Measurements from ENCODE around the gene TCF20.
A peak's percentile ranks its signal among the peaks of the same experiment; 100 is the strongest.

The TCF20 gene

DNA sequence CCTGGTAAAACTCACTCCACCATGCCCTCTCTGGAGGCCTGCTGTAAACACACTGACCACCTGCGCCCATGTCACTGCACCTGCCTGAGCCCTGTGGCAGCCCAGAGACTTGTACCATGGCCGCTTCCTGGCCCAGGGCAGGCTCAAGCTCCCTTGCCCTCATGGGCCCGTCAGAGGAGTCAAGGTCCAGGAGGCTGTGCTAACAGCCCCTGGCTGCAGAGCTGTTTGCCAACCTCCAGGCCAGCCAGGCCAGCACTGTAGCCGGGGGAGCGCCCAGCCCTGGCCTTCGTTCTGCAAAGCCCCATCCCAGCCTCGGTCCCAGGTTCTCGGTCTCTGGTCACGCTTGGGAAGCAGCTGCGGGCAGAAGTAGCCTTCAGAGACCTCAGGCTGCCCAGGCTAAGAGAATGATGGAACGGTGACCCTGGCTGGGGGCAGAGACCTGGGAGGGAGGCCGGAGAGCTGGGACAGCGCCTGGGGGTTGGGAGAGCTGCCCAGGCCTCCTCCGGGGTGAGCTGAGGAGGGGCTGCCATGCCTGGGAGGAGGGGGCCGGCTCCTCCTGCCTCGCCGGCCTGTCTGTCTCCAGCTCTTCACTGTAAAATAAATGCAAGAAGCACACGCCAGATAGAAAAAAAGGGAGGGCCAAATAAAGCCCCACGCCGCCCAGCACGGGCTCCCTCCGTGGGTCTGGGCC, 11.9 kb upstream of the TCF20 start:
- DNase-seq (ENCODE audit: low read depth in 2 of 2, low spot score in 1 of 2): no peak

DNA sequence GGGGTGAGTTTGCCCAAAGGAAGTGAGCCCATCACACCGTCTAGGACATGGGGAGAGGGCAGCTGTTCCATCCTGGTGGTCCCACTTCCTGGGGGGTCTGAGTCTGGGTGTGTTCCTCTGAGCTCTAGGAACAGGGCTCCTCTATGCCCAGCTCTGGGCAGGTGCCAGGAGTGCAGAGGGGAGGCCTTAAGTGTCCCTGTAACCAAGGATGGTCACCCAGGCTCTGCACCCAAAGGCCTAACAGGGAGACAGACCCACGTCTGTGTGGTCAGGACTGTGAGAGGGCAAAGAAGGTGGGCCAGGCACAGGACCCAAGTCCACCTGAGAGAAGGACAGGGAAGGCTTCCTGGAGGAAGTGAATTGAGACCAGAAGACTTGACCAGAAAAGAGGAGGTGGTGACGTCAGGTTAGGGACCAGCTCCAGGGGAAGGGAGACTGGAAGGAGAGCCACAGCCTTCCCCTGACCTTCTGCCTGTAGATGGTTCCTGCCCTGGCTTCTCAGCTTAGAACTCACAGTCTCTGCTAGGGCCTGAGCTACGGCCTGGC, 11.3 kb upstream of the TCF20 start:
- DNase-seq (ENCODE audit: low read depth in 2 of 2, low spot score in 1 of 2): no peak

DNA sequence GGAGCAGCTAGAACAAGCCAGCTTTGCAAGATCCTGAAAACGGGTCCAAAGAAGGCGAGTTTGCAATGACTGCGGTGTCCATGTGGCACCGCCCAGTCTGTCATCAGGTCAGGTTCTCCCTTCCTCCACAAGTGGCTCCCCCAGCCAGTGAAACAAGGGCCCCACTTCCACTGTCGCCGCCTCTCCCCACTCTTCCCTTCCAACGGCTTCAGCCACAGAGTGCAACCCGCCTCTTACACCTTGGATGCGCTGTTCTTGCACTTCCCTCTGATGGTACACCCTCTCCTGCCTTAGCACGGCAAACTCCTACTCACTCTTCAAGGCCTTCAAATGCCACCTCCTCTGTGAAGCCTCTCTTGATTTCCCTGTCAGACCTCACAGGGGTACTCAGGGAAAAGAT, 10.8 kb upstream of the TCF20 start:
- no peak for DNase-seq (ENCODE audit: low read depth in 2 of 2, low spot score in 1 of 2)

DNA sequence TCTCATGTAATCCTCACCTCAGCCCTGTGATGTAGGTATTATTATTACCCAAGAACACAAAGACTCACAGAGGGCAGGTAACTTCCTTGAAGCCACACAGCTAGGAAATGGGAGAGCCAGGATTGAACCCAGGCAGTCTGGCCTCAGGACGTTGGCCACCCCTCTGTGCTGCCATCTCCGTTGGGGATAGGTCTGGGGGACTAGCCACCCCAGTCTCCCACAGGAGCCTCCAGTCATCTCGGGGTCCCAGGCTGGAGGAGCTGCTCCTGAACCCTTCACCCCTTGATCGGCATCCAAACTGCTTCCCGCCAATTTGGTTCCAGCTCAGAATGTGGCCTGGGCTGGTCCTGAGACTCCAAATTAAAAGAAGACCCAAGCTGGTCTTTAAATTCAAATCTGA, 10.4 kb upstream of the TCF20 start:
- no peak for DNase-seq (ENCODE audit: low read depth in 2 of 2, low spot score in 1 of 2)

DNA sequence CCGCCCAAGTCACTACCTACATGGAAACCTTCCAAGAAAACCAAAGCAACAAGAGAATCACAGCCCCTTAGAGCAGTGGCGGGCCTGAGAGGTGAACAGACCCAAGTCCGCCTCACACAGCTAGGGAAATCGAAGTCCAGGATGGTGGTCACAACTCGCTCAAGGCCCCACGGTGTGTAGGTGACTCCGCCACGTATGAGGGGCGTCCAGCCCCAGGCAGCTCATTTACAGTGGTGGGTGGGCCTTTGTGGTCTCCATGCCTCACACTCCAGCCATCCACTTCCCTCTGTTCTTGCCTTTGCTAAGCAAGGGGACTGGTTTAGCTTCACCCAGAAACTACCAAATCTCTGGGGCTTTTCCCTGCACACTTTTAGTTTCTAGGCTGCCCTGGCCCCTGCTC, 9.7 kb upstream of the TCF20 start:
- DNase-seq (ENCODE audit: low read depth in 2 of 2, low spot score in 1 of 2): no peak

DNA sequence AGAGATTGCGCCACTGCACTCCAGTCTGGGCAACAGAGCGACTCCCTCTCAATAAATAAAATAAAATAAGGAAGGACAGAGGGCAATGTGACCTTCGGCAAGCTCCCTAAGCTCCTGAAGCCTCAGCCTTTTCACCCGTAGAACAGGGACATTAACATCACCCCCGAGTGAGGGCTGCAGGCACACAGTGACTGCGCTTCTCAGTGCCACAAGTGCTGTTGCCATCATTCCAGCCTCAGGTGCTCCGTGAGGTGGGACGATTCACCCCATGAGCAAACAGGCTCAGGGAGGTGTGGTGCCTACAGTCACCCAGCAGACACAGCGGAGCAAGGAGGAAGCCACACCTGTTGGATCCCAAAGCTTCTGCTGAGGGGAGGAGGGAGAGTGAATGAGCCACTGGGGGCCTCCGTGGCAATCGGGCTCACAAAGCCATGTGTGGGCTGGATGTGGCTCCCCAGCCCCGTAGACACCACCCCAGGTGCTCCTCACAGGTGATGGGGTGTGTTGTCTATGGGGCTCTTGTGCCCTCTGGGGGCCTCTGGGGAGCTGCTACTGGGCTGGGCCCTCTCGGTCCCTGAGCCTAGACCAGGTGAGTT, 9.1 kb upstream of the TCF20 start:
- no peak for DNase-seq (ENCODE audit: low read depth in 2 of 2, low spot score in 1 of 2)

DNA sequence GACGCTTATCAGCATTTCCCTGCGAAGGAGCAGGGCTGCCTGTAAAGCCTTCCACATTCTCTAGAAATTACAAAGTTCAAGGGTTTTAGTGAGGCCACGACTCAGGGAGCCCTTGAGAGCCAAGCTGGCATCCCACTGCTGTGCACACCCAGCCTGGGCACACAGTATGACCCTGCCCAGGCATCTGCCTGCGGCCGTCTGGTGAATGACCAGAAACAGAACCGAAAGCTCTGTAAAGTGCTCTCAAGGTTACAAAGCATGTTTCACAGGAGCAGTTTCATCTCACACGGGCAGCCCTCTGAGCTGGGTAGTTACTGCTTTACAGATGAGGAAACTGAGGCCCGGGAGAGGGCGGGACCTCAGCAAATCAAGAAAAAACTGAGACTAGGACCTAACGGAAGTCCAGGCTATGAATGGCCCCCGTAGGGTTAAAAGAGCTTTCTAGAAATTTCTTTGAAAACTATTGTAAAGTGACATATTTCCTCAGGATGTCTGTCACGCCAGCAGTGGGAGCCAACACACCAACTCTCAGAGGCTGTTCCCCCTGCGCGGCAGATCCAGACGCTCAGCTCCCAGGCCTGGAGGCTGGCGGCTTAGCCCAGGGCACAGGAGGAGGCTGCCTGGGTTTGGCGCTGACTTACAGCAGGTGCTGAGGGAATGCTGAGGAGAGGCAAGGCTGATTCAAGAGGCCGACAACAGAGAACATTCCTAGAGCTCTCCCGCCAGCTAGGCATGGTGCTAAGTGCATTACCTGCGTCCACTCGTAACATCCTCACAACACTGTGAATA, 7.7 kb upstream of the TCF20 start:
- DNase-seq (ENCODE audit: low read depth in 2 of 2, low spot score in 1 of 2): no peak

DNA sequence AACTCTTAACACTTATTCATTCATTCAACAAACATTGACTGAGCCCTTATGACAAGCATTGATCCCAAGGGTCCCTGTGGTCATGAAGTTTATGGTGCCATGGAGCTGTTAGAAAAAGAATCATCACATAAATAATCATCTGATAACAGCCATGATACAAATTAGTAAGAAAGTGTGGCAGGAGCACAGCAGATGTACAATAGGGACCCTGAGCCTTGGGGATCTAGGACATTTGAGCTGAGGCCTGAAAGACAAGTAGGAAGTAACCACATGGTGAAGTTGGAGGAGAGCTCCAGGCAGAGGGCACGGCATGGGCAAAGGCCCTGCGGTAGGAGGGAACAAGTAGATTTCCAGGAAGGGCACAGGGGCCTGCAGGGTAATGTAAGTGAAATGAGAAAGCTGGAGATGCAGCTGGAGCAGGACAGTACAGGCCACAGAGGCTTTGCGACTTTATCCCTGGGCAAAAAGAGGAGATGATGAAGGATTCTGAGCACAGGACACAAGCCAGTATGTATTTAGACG, 6.8 kb upstream of the TCF20 start:
- DNase-seq (ENCODE audit: low read depth in 2 of 2, low spot score in 1 of 2): no peak

DNA sequence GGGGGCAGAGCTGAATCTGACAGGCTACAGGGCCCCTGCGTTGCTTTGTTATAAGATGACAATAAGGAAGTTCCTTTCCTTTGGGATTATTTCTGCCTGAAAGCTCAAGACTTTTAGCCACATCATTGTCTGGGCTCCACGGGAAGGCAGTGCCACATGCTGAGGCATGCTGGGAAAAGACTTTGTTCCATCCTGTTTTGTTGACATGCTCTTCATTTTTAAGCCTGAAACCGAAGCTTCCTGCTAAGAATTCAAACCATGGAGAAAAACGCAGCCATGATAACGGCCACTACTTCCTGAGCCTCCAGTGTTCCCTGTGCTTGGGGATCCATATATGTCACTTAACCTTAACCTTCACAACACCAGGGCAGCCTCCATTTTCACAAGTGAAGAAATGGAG, 5.5 kb upstream of the TCF20 start:
- no peak for DNase-seq (ENCODE audit: low read depth in 2 of 2, low spot score in 1 of 2)

DNA sequence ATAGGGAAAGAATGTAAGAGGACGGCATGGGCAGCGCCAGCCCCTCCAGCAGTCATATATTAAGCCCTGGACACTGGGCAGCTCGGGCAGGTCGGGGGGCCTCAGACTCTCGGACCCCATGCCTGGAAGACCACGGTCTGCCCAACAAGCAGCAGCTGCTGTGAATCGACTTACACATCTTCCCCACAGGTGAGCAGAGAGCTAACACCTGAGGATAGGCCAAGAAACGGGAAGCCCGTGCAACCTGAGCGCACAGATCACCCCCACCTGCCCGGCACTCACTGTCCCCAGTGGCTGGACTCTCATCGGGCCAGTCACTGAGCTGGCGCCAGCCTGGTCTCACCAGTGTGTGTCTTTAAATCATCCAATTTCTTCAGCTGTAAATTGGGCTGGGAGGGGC, 4.7 kb upstream of the TCF20 start:
- no peak for DNase-seq (ENCODE audit: low read depth in 2 of 2, low spot score in 1 of 2)

DNA sequence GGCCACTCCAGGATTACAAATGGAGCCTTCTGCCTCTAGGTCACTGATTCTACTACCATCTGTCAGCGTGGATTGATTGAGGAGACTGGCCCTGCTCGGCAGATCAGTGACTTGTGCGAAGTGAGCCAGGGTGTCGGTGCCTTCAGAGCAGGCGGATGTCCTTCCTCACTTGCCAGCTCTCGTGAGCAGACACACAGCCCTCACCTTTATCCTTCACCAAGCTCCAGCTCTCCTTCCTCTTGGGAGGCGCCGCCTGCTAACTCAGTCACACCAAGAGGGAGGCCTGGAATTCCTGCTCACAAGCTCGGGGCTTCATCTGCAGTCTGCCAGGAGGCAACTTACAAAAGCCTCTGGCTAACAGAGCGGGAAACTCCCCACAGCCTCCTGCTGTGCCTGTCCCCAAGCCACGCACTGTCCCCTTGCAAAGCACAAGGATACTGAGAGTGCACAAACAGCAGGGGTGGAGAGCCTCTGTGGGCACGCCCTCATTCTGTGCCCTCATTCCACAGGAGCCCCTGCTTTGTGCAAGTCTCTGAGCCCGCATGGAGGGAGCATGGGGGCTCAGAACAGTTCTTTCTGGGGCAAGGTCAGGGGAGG, 3.5 kb upstream of the TCF20 start:
- DNase-seq (ENCODE audit: low read depth in 2 of 2, low spot score in 1 of 2): no peak

DNA sequence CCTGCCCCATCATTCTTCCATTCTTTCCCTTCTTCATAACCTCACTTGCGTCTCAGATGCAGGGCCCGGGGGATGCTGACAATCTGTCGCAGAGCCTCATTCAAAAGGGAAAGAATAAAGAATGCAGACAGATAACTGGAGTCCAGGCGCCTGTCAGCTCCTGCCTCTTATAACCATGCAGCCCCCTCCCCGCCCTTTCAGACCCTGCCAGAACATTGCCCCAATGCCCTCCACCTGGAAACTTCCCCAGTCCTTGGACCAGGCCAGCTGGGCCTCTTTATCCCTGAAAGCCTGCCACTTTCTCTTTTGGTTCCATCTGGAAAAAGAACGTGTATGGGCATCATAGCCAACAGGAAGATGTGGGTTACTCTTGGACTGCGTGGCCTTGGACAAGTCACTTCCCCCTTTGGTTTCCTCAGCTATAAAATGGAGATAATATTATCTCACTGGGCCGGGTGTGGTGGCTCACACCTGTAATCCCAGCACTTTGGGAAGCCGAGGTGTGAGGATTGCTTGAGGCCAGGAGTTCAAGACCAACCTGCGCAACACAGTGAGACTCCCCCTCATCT, 2.1 kb upstream of the TCF20 start:
- no peak for DNase-seq (ENCODE audit: low read depth in 2 of 2, low spot score in 1 of 2)

DNA sequence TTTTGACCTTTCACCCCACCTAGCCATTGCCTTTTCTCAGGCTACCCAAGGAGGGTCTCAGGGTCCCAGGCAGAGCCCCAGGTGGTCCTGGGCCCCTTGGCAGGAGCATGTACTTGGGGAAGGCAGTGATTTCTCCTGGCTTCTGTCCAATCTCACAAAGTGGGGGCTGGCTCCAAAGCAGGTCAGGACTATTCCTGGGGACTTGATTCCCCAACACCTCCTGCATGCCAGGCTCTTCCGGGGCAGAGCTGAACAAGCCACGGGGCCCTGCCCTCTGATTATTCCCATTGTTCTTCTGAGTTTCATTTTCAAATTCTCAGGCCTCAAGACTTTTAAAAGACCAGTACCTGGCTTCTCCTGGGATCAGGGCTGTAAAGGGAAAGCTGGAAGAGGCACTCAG, 1.5 kb upstream of the TCF20 start:
- no peak for DNase-seq (ENCODE audit: low read depth in 2 of 2, low spot score in 1 of 2)

DNA sequence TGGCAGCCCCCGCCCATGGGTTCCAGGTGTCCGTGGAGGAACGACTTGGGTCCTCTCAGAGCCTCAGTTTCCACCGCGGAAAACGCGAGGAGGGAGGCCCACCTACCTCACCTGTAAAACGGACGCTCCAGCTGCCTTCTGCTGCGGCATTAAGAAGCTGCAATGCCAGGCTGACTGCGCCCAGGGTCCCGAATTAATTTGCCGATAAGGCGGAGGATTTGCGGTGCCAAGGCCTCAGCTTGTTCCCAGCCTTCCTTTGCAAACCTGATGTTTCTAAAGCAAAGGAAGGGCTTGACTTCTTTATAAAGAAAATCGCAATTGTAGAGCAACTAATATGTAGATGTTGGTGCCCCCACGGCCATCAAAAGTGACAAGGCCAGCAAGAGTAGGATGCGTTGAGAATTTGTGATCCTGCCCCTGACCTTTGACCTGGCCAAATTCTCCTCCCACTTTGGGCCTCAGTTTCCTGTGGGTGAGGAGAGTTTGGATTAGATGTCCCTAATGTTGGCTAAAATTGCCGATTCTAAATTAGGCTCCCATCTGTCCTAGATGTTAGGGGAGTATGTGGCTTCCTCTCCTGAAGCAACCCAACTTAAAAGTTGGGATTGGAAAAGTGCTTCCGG, 849 bp upstream of the TCF20 start:
- no peak for DNase-seq (ENCODE audit: low read depth in 2 of 2, low spot score in 1 of 2)

DNA sequence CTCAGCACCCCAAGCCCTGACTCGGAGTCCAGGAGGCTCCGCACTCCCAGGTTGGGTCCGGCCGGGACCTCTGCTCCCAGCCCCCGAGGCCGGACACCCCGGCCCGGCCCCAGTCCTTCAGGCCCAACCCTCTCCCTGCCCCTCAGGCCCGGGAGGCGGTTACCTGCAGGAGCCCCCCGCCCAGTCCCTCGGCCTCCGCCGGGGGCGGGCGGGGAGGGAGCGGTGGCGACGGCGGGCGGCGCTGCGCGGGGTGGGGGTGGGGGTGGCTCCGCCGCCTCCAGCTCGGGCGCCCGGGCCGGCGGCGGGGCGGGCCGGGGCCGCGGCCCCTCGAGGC, 310 bp downstream of the TCF20 start:
- no peak for DNase-seq (ENCODE audit: low read depth in 2 of 2, low spot score in 1 of 2)

DNA sequence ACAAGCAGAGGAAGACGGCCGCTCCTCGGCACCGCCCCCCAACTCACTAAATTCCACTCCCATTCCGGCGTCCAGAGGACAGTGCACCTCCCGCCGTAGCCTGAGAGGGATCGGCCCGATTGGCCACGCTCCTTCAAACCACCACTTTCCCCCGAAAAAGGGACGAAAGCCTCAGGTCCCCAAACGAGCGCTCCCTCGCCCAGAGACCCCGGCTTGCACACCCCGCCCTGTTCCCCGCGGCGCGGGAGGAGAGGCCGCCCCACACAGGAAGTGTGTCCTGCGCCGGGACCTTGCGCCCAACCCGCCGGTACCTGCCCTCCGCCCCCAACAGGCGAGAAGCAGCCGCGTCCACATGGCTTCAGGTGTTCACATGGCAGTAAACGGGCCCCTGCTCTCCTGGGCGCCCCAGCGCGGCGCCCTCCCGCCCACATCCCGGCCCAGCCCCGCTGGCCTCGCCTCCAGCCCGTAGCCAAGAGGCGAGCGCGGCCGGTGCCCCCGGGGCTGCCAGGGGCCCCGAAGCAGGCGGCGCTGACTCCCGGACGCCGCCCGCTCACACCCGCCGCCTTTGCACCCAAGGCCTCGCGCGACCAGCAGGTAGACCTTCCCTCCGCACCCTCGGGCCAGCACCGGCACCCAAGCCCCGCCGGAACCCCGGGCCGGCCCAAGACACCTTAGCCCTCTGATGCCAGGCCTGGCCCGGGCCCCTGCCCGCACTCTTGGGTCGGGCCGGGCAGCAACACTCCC, 849 bp downstream of the TCF20 start:
- DNase-seq (ENCODE audit: low read depth in 2 of 2, low spot score in 1 of 2): peak; percentile 36 to 45

DNA sequence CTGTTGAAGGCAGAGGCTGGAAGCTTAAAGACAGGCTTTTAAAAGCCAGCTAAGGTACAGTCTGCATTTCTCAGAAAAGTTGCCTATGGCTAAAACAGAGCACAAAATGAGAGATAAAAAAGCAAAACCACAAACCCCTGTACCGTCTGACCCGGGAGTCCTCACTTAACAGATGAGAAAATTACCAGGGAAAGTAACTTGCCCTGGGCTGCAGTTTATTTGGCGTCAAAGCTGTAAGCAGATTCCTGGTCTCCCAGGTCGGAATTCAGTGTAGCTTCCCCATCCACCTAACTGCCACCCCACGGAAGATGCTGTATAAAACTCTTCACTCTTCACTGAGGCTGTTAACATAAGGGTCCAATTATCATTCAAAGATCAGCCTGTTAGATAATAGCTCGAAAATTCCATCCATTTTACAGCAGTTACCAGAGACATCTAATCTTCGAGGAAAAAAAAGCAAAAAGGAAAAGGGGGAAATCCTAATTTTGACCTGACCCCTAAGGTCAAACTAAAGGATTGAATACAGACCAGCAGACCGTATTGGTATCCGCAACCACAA, 1.5 kb downstream of the TCF20 start:
- DNase-seq (ENCODE audit: low read depth in 2 of 2, low spot score in 1 of 2): no peak

DNA sequence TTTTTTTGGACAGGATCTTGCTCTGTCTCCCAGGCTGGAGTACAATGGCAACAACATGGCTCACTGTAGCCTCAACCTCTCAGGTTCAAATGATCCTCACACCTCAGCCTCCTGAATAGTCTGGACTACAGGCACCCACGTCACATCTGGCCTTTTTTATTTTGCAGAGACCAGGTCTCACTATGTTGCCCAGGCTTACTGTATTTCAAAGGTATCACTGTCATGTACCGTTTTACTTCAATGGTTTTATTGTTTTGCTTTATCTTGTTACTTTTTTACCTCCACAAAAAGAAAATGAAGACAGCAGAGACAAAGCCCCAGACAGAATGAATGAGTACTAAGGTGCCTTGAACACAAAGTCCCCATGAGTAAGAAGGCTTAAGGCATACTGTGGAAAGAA, 5.1 kb downstream of the TCF20 start:
- DNase-seq (ENCODE audit: low read depth in 2 of 2, low spot score in 1 of 2): no peak

DNA sequence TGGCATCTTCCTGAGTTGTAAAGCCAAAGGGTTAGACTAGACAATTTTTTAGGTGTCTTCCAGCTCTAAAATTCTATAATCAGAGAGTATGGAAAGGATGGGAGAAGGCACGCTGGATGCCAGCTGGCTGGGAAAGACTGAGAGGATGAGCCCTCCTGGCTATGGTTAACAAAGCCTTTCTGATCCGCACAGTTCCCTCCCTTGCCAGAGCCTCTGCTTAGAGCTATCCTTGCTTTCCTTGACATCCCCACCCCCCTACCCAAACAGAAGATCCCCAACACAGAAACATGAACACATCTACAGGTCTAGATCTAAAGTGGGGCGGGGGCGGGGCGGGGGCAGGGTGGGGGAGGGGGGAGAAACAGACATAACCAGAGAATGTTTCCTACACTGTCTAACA, 6.5 kb downstream of the TCF20 start:
- DNase-seq (ENCODE audit: low read depth in 2 of 2, low spot score in 1 of 2): no peak

DNA sequence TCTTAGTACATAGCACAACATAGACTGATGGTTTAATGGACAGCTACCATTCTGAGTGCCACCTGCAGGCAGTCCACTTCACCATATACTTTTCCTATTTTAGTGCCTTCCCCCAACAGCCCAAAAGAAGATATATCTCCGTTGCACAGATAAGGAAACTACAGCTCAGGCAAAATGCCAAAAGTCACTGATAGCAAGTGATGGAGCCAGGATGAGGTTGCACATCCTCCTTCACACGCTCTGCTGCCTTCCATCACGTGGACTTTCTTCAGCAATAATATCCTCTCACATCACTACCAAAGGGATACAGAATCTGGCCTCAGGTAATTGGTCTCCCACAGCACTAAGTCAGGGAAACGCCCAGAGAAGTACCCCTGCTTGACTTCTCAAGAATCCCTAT, 7.5 kb downstream of the TCF20 start:
- DNase-seq (ENCODE audit: low read depth in 2 of 2, low spot score in 1 of 2): no peak

Measured in stimulated activated CD8-positive, alpha-beta memory T cell treated with anti-CD3 and anti-CD28 coated beads, Interleukin-4, amount 100 ng/mL, for 4 hours (primary cell).